HCT116 (cell line): Measurements from ENCODE around the gene TNFSF13. TPM values are rescaled to one million over a fixed set of nuclear protein-coding genes. Genes with fewer than 3 reads are reported as not detected.
A peak's percentile ranks its signal among the peaks of the same experiment; 100 is the strongest.

Source experiments
- ATAC-seq: fragments of 200-7000 bp; cut with Tn5 transposase; 2 replicates; pipeline ENCODE4 v1.9.1; 2020; ENCODE audit warnings: mild to moderate bottlenecking, moderate library complexity
- BruUV-seq: library from RNA; stranded (reverse); fragments of 400-500 nt; replicated peaks from 2 replicates; lab custom pipeline; 2021; lab: Mats Ljungman, UMichigan
- CTCF ChIA-PET: fragments of 300-600 bp; sonication (Branson Sonifier 250); formaldehyde crosslinking; loops from one replicate; lab custom pipeline; 2021; ENCODE audit warnings: antibody characterized with exemption; lab: Charles Lee
- POLR2A ChIA-PET: fragments of 300-600, 350-600 bp; sonication (Branson Sonifier 250); formaldehyde crosslinking; loops from one replicate; lab custom pipeline; 2021; ENCODE audit warnings: antibody characterized with exemption; lab: Charles Lee
- RAD21 ChIA-PET, 2 experiments: fragments of 300-600 bp; sonication (Branson Sonifier 250); formaldehyde crosslinking; loops; one replicate each; lab custom pipeline; 2023; ENCODE audit warnings: low total read pairs in 2 of 2; ENCODE audit not compliant: uncharacterized antibody in 2 of 2, unreplicated experiment in 2 of 2, low non-redundant PET in 1 of 2; lab: Charles Lee
- DNase-seq: peaks from one replicate; pipeline ENCODE4 v3.0.0-alpha.2; 2010; ENCODE audit warnings: low read depth, low spot score
- H2AFZ ChIP-seq: fragments of 200-600 bp; shearing (Covaris generic), sonication (generic); 2 replicates; pipeline ENCODE4 v1.6.1; 2017; ENCODE audit warnings: low read depth, mixed run types, mixed read lengths, antibody characterized with exemption, low read length; ENCODE audit not compliant: poor library complexity, severe bottlenecking
- H3K27ac ChIP-seq: 2 replicates; pipeline ENCODE4 v1.5.1; 2012; ENCODE audit warnings: low read depth, low read length
- H3K27me3 ChIP-seq: fragments of 200-600 bp; sonication (generic); 2 replicates; pipeline ENCODE4 v1.6.1; 2016; ENCODE audit warnings: mixed run types, low read length, mixed read lengths; ENCODE audit not compliant: insufficient read depth
- H3K36me3 ChIP-seq, 2 experiments: fragments of 200-500 bp in 1 of 2; fragments of 200-600 bp in 1 of 2; sonication (Bioruptor generic) in 1 of 2; sonication (generic) in 1 of 2; 2 replicates each; pipeline versions ENCODE4 v1.5.1 to v1.6.1; 2014 to 2016; ENCODE audit warnings: low read length in 2 of 2, inconsistent platforms in 1 of 2, mixed read lengths in 1 of 2, mixed run types in 1 of 2; ENCODE audit not compliant: insufficient read depth in 2 of 2, control insufficient read depth in 1 of 2
- H3K4me1 ChIP-seq, 2 experiments: fragments of 200-600 bp in 1 of 2; sonication (generic) in 1 of 2; 2 replicates each; pipeline versions ENCODE4 v1.5.1 to v1.6.1; 2012 to 2017; ENCODE audit warnings: low read length in 2 of 2, inconsistent platforms in 1 of 2, mild to moderate bottlenecking in 1 of 2, mixed read lengths in 1 of 2, mixed run types in 1 of 2, moderate library complexity in 1 of 2; ENCODE audit not compliant: insufficient read depth in 2 of 2, control insufficient read depth in 1 of 2
- H3K4me2 ChIP-seq: fragments of 200-600 bp; sonication (generic); 2 replicates; pipeline ENCODE4 v1.6.1; 2017; ENCODE audit warnings: mixed run types, low read length, mixed read lengths
- H3K4me3 ChIP-seq, 2 experiments: fragments of 200-600 bp in 1 of 2; sonication (generic) in 1 of 2; replicated peaks in 1 of 2; 2 replicates each; pipeline ENCODE4 v1.5.1; 2011 to 2016; ENCODE audit warnings: low read length in 2 of 2, control low read depth in 1 of 2, low read depth in 1 of 2, mild to moderate bottlenecking in 1 of 2, mixed read lengths in 1 of 2, mixed run types in 1 of 2
- H3K79me2 ChIP-seq: fragments of 200-600 bp; sonication (generic); 2 replicates; pipeline ENCODE4 v1.6.1; 2017; ENCODE audit warnings: mild to moderate bottlenecking, mixed run types, low read length, moderate library complexity, mixed read lengths; ENCODE audit not compliant: insufficient read depth
- H3K9ac ChIP-seq: fragments of 200-600 bp; sonication (generic); 2 replicates; pipeline ENCODE4 v1.6.1; 2016; ENCODE audit warnings: low read length, mixed read lengths
- H3K9me2 ChIP-seq: fragments of 200-600 bp; sonication (generic), shearing (Covaris generic); 2 replicates; pipeline ENCODE4 v1.6.1; 2017; ENCODE audit warnings: mixed run types, mild to moderate bottlenecking, moderate library complexity; ENCODE audit not compliant: insufficient read depth
- H3K9me3 ChIP-seq, 2 experiments: fragments of 200-500 bp in 1 of 2; fragments of 200-600 bp in 1 of 2; sonication (Bioruptor generic) in 1 of 2; sonication (generic) in 1 of 2; 2 replicates each; pipeline ENCODE4 v1.6.1; 2014 to 2017; ENCODE audit warnings: low read length in 2 of 2, mixed read lengths in 2 of 2, inconsistent platforms in 1 of 2, low read depth in 1 of 2, mild to moderate bottlenecking in 1 of 2, mixed run types in 1 of 2, moderate library complexity in 1 of 2; ENCODE audit not compliant: control insufficient read depth in 1 of 2, insufficient read depth in 1 of 2
- H4K20me1 ChIP-seq: fragments of 200-600 bp; sonication (generic), shearing (Covaris generic); 2 replicates; pipeline ENCODE4 v1.6.1; 2017; ENCODE audit warnings: mixed run types, mild to moderate bottlenecking, moderate library complexity; ENCODE audit not compliant: insufficient read depth
- ATF3 ChIP-seq: IDR thresholded peaks from 2 replicates; pipeline ENCODE4 v1.6.1; 2012
- CTCF ChIP-seq, 3 experiments: fragments of 200-600 bp in 1 of 3; sonication (generic) in 1 of 3; IDR thresholded peaks in 2 of 3; conservative IDR thresholded peaks in 1 of 3; 2 replicates each; pipeline ENCODE4 v1.5.1; 2012 to 2017; ENCODE audit warnings: low read depth in 2 of 3, low read length in 2 of 3, antibody characterized with exemption in 1 of 3, borderline replicate concordance in 1 of 3, control low read depth in 1 of 3, mild to moderate bottlenecking in 1 of 3, mixed read lengths in 1 of 3, mixed run types in 1 of 3, moderate library complexity in 1 of 3; ENCODE audit not compliant: insufficient read depth in 1 of 3
- EZH2 ChIP-seq: fragments of 200-600 bp; sonication (generic); IDR thresholded peaks from 2 replicates; pipeline ENCODE4 v1.6.1; 2017; ENCODE audit warnings: antibody characterized with exemption, mixed run types
- EZH2phosphoT487 ChIP-seq: fragments of 200-600 bp; IDR thresholded peaks from 2 replicates; pipeline ENCODE4 v1.6.1; 2018; ENCODE audit warnings: antibody characterized with exemption, borderline replicate concordance
- FOSL1 ChIP-seq: IDR thresholded peaks from 2 replicates; pipeline ENCODE4 v1.6.1; 2012; ENCODE audit warnings: low read depth
- JUND ChIP-seq: IDR thresholded peaks from 2 replicates; pipeline ENCODE4 v1.6.1; 2012
- POLR2AphosphoS5 ChIP-seq: IDR thresholded peaks from 2 replicates; pipeline ENCODE4 v1.6.1; 2011; ENCODE audit warnings: mild to moderate bottlenecking, low read depth, low read length, moderate library complexity
- RAD21 ChIP-seq: IDR thresholded peaks from 2 replicates; pipeline ENCODE4 v1.6.1; 2012; ENCODE audit warnings: low read depth, mild to moderate bottlenecking
- SP1 ChIP-seq: IDR thresholded peaks from 2 replicates; pipeline ENCODE4 v1.6.1; 2012; ENCODE audit warnings: low read depth
- SRF ChIP-seq: IDR thresholded peaks from 2 replicates; pipeline ENCODE4 v1.6.1; 2012; ENCODE audit warnings: low read depth
- YY1 ChIP-seq: IDR thresholded peaks from 2 replicates; pipeline ENCODE4 v1.6.1; 2011; ENCODE audit warnings: low read length, low read depth, moderate library complexity, mild to moderate bottlenecking; ENCODE audit not compliant: insufficient replicate concordance; ENCODE audit errors: extremely low read depth
- ZNF274 ChIP-seq: fragments of 200-500 bp; sonication (Bioruptor generic); IDR thresholded peaks from 2 replicates; pipeline ENCODE4 v1.6.1; 2014; ENCODE audit warnings: mild to moderate bottlenecking, low read depth, low read length, inconsistent platforms
- intact Hi-C: fragments of 100-400 bp; cut with micrococcal nuclease; formaldehyde crosslinking; loops from 2 replicates; pipeline ENCODE4 v1.10.0; 2022
- total RNA-seq: library from RNA; stranded (reverse); gene quantifications from one replicate; pipeline ENCODE4 v1.2.1, GENCODE V29; 2021; ENCODE audit not compliant: unreplicated experiment

The TNFSF13 gene
- total RNA-seq, 1 experiment from 2014 or later = 0.71 TPM

- H3K9ac ChIP-seq = no peak overlapping the region
- BruUV-seq = no TSS peak
- no peaks in the 10 kb centered on the region for H3K9me2 ChIP-seq
- POLR2A ChIA-PET = no interaction called here
- no peak overlapping the region for H2AFZ ChIP-seq
- H3K4me2 ChIP-seq = no peak overlapping the region
- H3K36me3 ChIP-seq = peaks cover 51 to 79% of the 10 kb centered on the region in 2 experiments
- H3K27ac ChIP-seq = no peak overlapping the region
- CTCF ChIA-PET = no interaction called here
- H3K9me3 ChIP-seq = no peaks in the 10 kb centered on the region
- intact Hi-C loops = loop anchor here (5.0 kb wide), 1 partner anchor 176 kb away; the partner anchor contains the start of genes TP53 and WRAP53
- RAD21 ChIA-PET = no interaction called here
- peaks cover 13% of the 10 kb centered on the region; the same call in 1 of the 2 replicates for H3K79me2 ChIP-seq
- no peaks in the 10 kb centered on the region for H3K27me3 ChIP-seq
- no peak for ATAC-seq
- H3K4me3 ChIP-seq = no peak overlapping the region
- peak; percentile 15; the same call in 1 of the 2 replicates for TF ChIP-seq POLR2AphosphoS5
- no peak for TF ChIP-seq SP1
- no peak for TF ChIP-seq SRF
- DNase-seq = no peak
- no peaks in the 10 kb centered on the region for H3K4me1 ChIP-seq
- H4K20me1 ChIP-seq = no peaks in the 10 kb centered on the region
Observed at GRCh38 chr17:7511108-7511507, 47.4 kb upstream of the TNFSF13 start.

GRCh38 chr17:7512105-7512504 is 46.4 kb upstream of the TNFSF13 start:
- no peak overlapping the region for H3K9ac ChIP-seq
- H4K20me1 ChIP-seq = no peaks in the 10 kb centered on the region
- H3K27ac ChIP-seq = no peak overlapping the region
- H2AFZ ChIP-seq = no peak overlapping the region
- ChIA-PET RAD21 (no interaction called here), POLR2A (no interaction called here), CTCF (no interaction called here)
- H3K79me2 ChIP-seq = peaks cover 7% of the 10 kb centered on the region; the same call in 1 of the 2 replicates
- DNase-seq = no peak
- TF ChIP-seq EZH2 = no peak
- no peak for TF ChIP-seq ZNF274
- no peak for TF ChIP-seq EZH2phosphoT487
- no peak for TF ChIP-seq YY1
- no peak for TF ChIP-seq ATF3
- no peak for TF ChIP-seq RAD21
- no peak for TF ChIP-seq FOSL1
- TF ChIP-seq CTCF (IDR thresholded peaks at IDR 0.05 in 2 of 3, conservative IDR thresholded peaks at IDR 0.05 in 1 of 3; ENCODE audit: borderline replicate concordance in 1 of 3, insufficient read depth in 1 of 3, low read depth in 2 of 3, low read length in 2 of 3) = no peak
- TF ChIP-seq JUND = no peak
- BruUV-seq = no TSS peak
- H3K4me2 ChIP-seq = no peak overlapping the region
- H3K4me1 ChIP-seq = no peaks in the 10 kb centered on the region
- ATAC-seq = no peak
- H3K27me3 ChIP-seq = no peaks in the 10 kb centered on the region
- no peaks in the 10 kb centered on the region for H3K9me2 ChIP-seq
- intact Hi-C loops = loop anchor here (5.0 kb wide), 1 partner anchor 175 kb away; the partner anchor contains the start of genes TP53 and WRAP53
- peaks cover 44 to 69% of the 10 kb centered on the region in 2 experiments for H3K36me3 ChIP-seq
- no peak overlapping the region for H3K4me3 ChIP-seq
- H3K9me3 ChIP-seq = no peaks in the 10 kb centered on the region
